K562 (cell line): ENCODE results near the gene PCSK2. TPM values are rescaled to one million over a fixed set of nuclear protein-coding genes. Genes with fewer than 3 reads are reported as not detected.

Experiments used
- CSDE1 ChIP-seq, 2 experiments: fragments of 450-650 bp; IDR thresholded peaks; 2 replicates each; pipeline ENCODE4 v1.6.1; 2016; ENCODE audit warnings: mild to moderate bottlenecking in 1 of 2
- DEAF1 ChIP-seq: fragments of 450-650 bp; formaldehyde crosslinking; IDR thresholded peaks from 2 replicates; pipeline ENCODE4 v1.4.0; 2020; ENCODE audit warnings: mild to moderate bottlenecking, moderate library complexity
- FOXA3 ChIP-seq, 2 experiments: fragments of 450-650 bp in 1 of 2; sonication (generic) in 1 of 2; formaldehyde crosslinking; IDR thresholded peaks in 1 of 2; conservative IDR thresholded peaks in 1 of 2; 2 replicates each; pipeline versions ENCODE4 v1.4.0 to v1.8.0; 2020 to 2022; ENCODE audit warnings: mild to moderate bottlenecking in 2 of 2, missing genetic modification reagents in 1 of 2
- GABPB1 ChIP-seq: sonication (generic); formaldehyde crosslinking; IDR thresholded peaks from 2 replicates; pipeline ENCODE4 v1.8.0; 2022; ENCODE audit warnings: mild to moderate bottlenecking, missing genetic modification reagents
- HDAC2 ChIP-seq: fragments of 450-650 bp; IDR thresholded peaks from 2 replicates; pipeline ENCODE4 v1.6.1; 2016; ENCODE audit warnings: mild to moderate bottlenecking
- HINFP ChIP-seq: fragments of 450-650 bp; conservative IDR thresholded peaks from 2 replicates; pipeline ENCODE4 v1.6.1; 2016; ENCODE audit warnings: missing genetic modification characterization, low read depth, mild to moderate bottlenecking, control low read depth, missing compliant biosample characterization
- MAFG ChIP-seq: fragments of 450-650 bp; conservative IDR thresholded peaks from 2 replicates; pipeline ENCODE4 v1.6.1; 2016; ENCODE audit warnings: missing genetic modification characterization, missing compliant biosample characterization
- MCM2 ChIP-seq: fragments of 450-650 bp; IDR thresholded peaks from 2 replicates; pipeline ENCODE4 v1.6.1; 2017; ENCODE audit warnings: low read depth, mild to moderate bottlenecking
- NCOA1 ChIP-seq: fragments of 450-650 bp; IDR thresholded peaks from 2 replicates; pipeline ENCODE4 v1.6.1; 2016; ENCODE audit warnings: low read depth
- NEUROD1 ChIP-seq: fragments of 150-350 bp; IDR thresholded peaks from 2 replicates; pipeline ENCODE4 v1.6.1; 2014; ENCODE audit warnings: borderline replicate concordance, low read length, low read depth; ENCODE audit not compliant: partially characterized antibody
- NKRF ChIP-seq: fragments of 450-650 bp; IDR thresholded peaks from 2 replicates; pipeline ENCODE4 v1.6.1; 2016; ENCODE audit warnings: borderline replicate concordance
- PRMT5 ChIP-seq: sonication (generic); formaldehyde crosslinking; IDR thresholded peaks from 2 replicates; pipeline ENCODE4 v1.5.0; 2020; ENCODE audit warnings: missing genetic modification reagents
- SMAD1 ChIP-seq: fragments of 150-350 bp; IDR thresholded peaks from 2 replicates; pipeline ENCODE4 v1.6.1; 2014; ENCODE audit warnings: low read length, low read depth; ENCODE audit not compliant: partially characterized antibody
- TAF9B ChIP-seq: fragments of 450-650 bp; IDR thresholded peaks from 2 replicates; pipeline ENCODE4 v1.6.1; 2018; ENCODE audit warnings: mild to moderate bottlenecking; ENCODE audit not compliant: partially characterized antibody
- UBTF ChIP-seq, 2 experiments: IDR thresholded peaks; 2 replicates each; pipeline ENCODE4 v1.6.1; 2012; ENCODE audit warnings: improper control_type of control experiment in 2 of 2, low read depth in 2 of 2, low read length in 2 of 2, borderline replicate concordance in 1 of 2
- USF1 ChIP-seq: sonication (generic); formaldehyde crosslinking; IDR thresholded peaks from 2 replicates; pipeline ENCODE4 v1.9.0; 2022; ENCODE audit warnings: mild to moderate bottlenecking, missing genetic modification reagents
- ZNF212 ChIP-seq: fragments of 450-650 bp; formaldehyde crosslinking; IDR thresholded peaks from 2 replicates; pipeline ENCODE4 v1.4.0; 2020; ENCODE audit warnings: mild to moderate bottlenecking
- ZNF512 ChIP-seq: IDR thresholded peaks from 2 replicates; pipeline ENCODE4 v1.6.1; 2016; ENCODE audit warnings: missing genetic modification characterization, missing compliant biosample characterization
- ZZZ3 ChIP-seq: fragments of 450-650 bp; IDR thresholded peaks from 2 replicates; pipeline ENCODE4 v1.6.1; 2016; ENCODE audit warnings: antibody characterized with exemption, mild to moderate bottlenecking, moderate library complexity
- polyA plus RNA-seq, 8 experiments: library from polyadenylated mRNA; depleted of rRNA in 4 of 8; stranded (reverse) in 5 of 8; unstranded in 3 of 8; fragments of >200 nt; fragmentation: Nextera tagmentation in 2 of 8; fragmentation: Illumina TruSeq in 1 of 8; extraction: Ambion mirVana in 2 of 8; extraction: Trizol in 1 of 8; gene quantifications; 2 replicates each; pipeline versions ENCODE4 v1.2.1 to v1.2.3, GENCODE V29; 2011 to 2014; ENCODE audit warnings: inconsistent platforms in 1 of 8, missing spikeins in 1 of 8
- total RNA-seq, 7 experiments: library from RNA; depleted of rRNA in 6 of 7; stranded (reverse); fragments of >200 nt in 6 of 7; fragmentation: Illumina TruSeq in 2 of 7; extraction: Trizol in 2 of 7; gene quantifications; 2 replicates each; pipeline versions ENCODE4 v1.2.1 to v1.2.3, GENCODE V29; 2011 to 2021; ENCODE audit warnings: low replicate concordance in 1 of 7

Gene PCSK2
- total and polyA plus RNA-seq, 9 of the 15 experiments (the other 6 are each of a cell fraction or from before 2014, with no cell fraction given) = 0.04 to 0.07 (median 0.05) TPM; not detected in 6

- no peak for TF ChIP-seq NKRF
- TF ChIP-seq USF1 (CRISPR knock-in tag) = 0 out of 2 replicates have a peak, but pooled peaks have one; percentile 21
- peak; percentile 63; the same call in 1 of the 2 replicates for TF ChIP-seq ZNF512 (tag)
- TF ChIP-seq NEUROD1 = no peak
- no peak for TF ChIP-seq HINFP (tag)
- no peak for TF ChIP-seq DEAF1 (CRISPR knock-in tag)
- no peak for TF ChIP-seq ZZZ3
- no peak for TF ChIP-seq PRMT5 (CRISPR knock-in tag)
- TF ChIP-seq MAFG (tag) = peak; percentile 89
- TF ChIP-seq FOXA3 (CRISPR knock-in tag; conservative IDR thresholded peaks at IDR 0.05 in 1 of 2, IDR thresholded peaks at IDR 0.05 in 1 of 2) = no peak
- TF ChIP-seq TAF9B = no peak
- no peak for TF ChIP-seq GABPB1
- no peak for TF ChIP-seq HDAC2
- no peak for TF ChIP-seq CSDE1 (IDR thresholded peaks at IDR 0.05)
- no peak for TF ChIP-seq UBTF (IDR thresholded peaks at IDR 0.05; ENCODE audit: borderline replicate concordance in 1 of 2, low read depth in 2 of 2, low read length in 2 of 2)
- no peak for TF ChIP-seq ZNF212 (CRISPR knock-in tag)
- TF ChIP-seq NCOA1 = no peak
- no peak for TF ChIP-seq SMAD1
- TF ChIP-seq MCM2 = no peak
Observed at GRCh38 chr20:17460119-17460518, 233.3 kb downstream of the PCSK2 start (continued).
